HL-60 (cell line): ENCODE results near the gene DOK6.

ENCODE experiments used
- DNase-seq, 2 experiments: peaks; one replicate each; pipeline ENCODE4 v3.0.0-alpha.2; 2010 to 2020; ENCODE audit warnings: low read depth in 1 of 2, low spot score in 1 of 2
- H3K27ac ChIP-seq: fragments of 250-450 bp; sonication (Bioruptor Pico); replicated peaks from 2 replicates; pipeline ENCODE4 v1.5.1; 2020; ENCODE audit warnings: mild to moderate bottlenecking, moderate library complexity
- H3K27me3 ChIP-seq: fragments of 250-450 bp; sonication (Bioruptor Pico); 2 replicates; pipeline ENCODE4 v1.5.1; 2021; ENCODE audit warnings: mild to moderate bottlenecking, moderate library complexity; ENCODE audit not compliant: insufficient read depth, poor library complexity, severe bottlenecking
- H3K4me3 ChIP-seq: replicated peaks from 2 replicates; pipeline ENCODE4 v1.5.1; 2011; ENCODE audit warnings: mild to moderate bottlenecking, control low read depth, low read length; ENCODE audit not compliant: insufficient read depth
- CTCF ChIP-seq: IDR thresholded peaks from one replicate; pipeline ENCODE4 v1.5.1; 2011; ENCODE audit warnings: low read length, control low read depth, inconsistent platforms; ENCODE audit not compliant: insufficient read depth
- GABPA ChIP-seq: IDR thresholded peaks from 2 replicates; pipeline ENCODE4 v1.6.1; 2012; ENCODE audit warnings: low read depth
- POLR2AphosphoS5 ChIP-seq: IDR thresholded peaks from 2 replicates; pipeline ENCODE4 v1.6.1; 2012; ENCODE audit warnings: low read depth
- REST ChIP-seq: IDR thresholded peaks from 2 replicates; pipeline ENCODE4 v1.6.1; 2012; ENCODE audit warnings: low read depth; ENCODE audit not compliant: insufficient replicate concordance
- SPI1 ChIP-seq: IDR thresholded peaks from 2 replicates; pipeline ENCODE4 v1.6.1; 2012; ENCODE audit warnings: low read depth, mild to moderate bottlenecking, borderline replicate concordance

DOK6 gene

GRCh38 chr18:69804776-69805501 is 404.3 kb downstream of the DOK6 start:
- Histone ChIP-seq H3K27ac (no peak overlapping the region), H3K4me3 (no peak overlapping the region), H3K27me3 (no peaks in the 10 kb centered on the region)
- TF ChIP-seq REST (no peak), CTCF (no peak), POLR2AphosphoS5 (no peak), SPI1 (no peak), GABPA (no peak)
- no peak for DNase-seq

- TF ChIP-seq SPI1: no peak
- TF ChIP-seq CTCF: no peak
- TF ChIP-seq GABPA: no peak
- no peak for TF ChIP-seq REST
- no peak for TF ChIP-seq POLR2AphosphoS5
- peaks cover 2% of the 10 kb centered on the region for H3K27me3 ChIP-seq
- H3K27ac ChIP-seq: no peak overlapping the region
- H3K4me3 ChIP-seq: no peak overlapping the region
- no peak for DNase-seq
These were observed 407.7 kb downstream of the DOK6 start for GRCh38 chr18:69808399-69808798.

- Histone ChIP-seq H3K27ac (no peak overlapping the region), H3K27me3 (peaks cover 2% of the 10 kb centered on the region), H3K4me3 (no peak overlapping the region)
- TF ChIP-seq POLR2AphosphoS5: no peak
- TF ChIP-seq REST: no peak
- no peak for TF ChIP-seq CTCF
- no peak for TF ChIP-seq SPI1
- no peak for TF ChIP-seq GABPA
- no peak for DNase-seq
These were observed 412.9 kb downstream of the DOK6 start for GRCh38 chr18:69813559-69813958.
